Karpas-422 (cell line): ENCODE measurements around the gene SPAG6. TPM values are rescaled to one million over a fixed set of nuclear protein-coding genes. Genes with fewer than 3 reads are reported as not detected.
"Not testable (repeated sequence)": the region's sequence is repeated elsewhere in the genome, so short reads cannot be mapped to it uniquely, and the experiment has no call there.

Source experiments
- DNase-seq: peaks from one replicate; pipeline ENCODE4 v3.0.0-alpha.2; 2015
- H2AFZ ChIP-seq: fragments of 200-600 bp; sonication (generic); 2 replicates; pipeline ENCODE4 v1.6.1; 2014; ENCODE audit warnings: antibody characterized with exemption, low read length, mixed read lengths
- H3K27ac ChIP-seq: fragments of 200-600 bp; sonication (generic); 2 replicates; pipeline ENCODE4 v1.5.1; 2014; ENCODE audit warnings: mild to moderate bottlenecking, low read length, moderate library complexity
- H3K27me3 ChIP-seq: fragments of 200-600 bp; sonication (generic); 2 replicates; pipeline ENCODE4 v1.6.1; 2014; ENCODE audit warnings: low read length, mixed read lengths
- H3K36me3 ChIP-seq: fragments of 200-600 bp; sonication (generic); 2 replicates; pipeline ENCODE4 v1.6.1; 2014; ENCODE audit warnings: low read length, mixed read lengths; ENCODE audit not compliant: insufficient read depth
- H3K4me1 ChIP-seq: fragments of 200-600 bp; sonication (generic); 2 replicates; pipeline ENCODE4 v1.6.1; 2014; ENCODE audit warnings: mild to moderate bottlenecking, low read length, mixed read lengths
- H3K4me2 ChIP-seq: fragments of 200-600 bp; sonication (generic); 2 replicates; pipeline ENCODE4 v1.6.1; 2014; ENCODE audit warnings: low read length, low read depth, mild to moderate bottlenecking; ENCODE audit not compliant: poor library complexity, severe bottlenecking
- H3K4me3 ChIP-seq: fragments of 200-600 bp; sonication (generic); 2 replicates; pipeline ENCODE4 v1.5.1; 2014; ENCODE audit warnings: mild to moderate bottlenecking, antibody characterized with exemption, low read length, mixed read lengths
- H3K79me2 ChIP-seq: fragments of 200-600 bp; sonication (generic); 2 replicates; pipeline ENCODE4 v1.6.1; 2014; ENCODE audit warnings: mild to moderate bottlenecking, low read length, mixed read lengths
- H3K9ac ChIP-seq: fragments of 200-600 bp; sonication (generic); 2 replicates; pipeline ENCODE4 v1.6.0; 2014; ENCODE audit warnings: low read length
- H3K9me2 ChIP-seq: fragments of 200-600 bp; sonication (generic), shearing (Covaris generic); replicated peaks from 2 replicates; pipeline ENCODE4 v1.6.0; 2014; ENCODE audit warnings: mild to moderate bottlenecking, low read length, moderate library complexity; ENCODE audit not compliant: insufficient read depth
- H3K9me3 ChIP-seq: fragments of 300-700, 200-600 bp; sonication (generic); 2 replicates; pipeline ENCODE4 v1.6.1; 2014; ENCODE audit warnings: low read length, mixed read lengths
- H4K20me1 ChIP-seq: fragments of 200-600 bp; sonication (generic); 2 replicates; pipeline ENCODE4 v1.6.1; 2014; ENCODE audit warnings: mild to moderate bottlenecking, antibody characterized with exemption, low read length, low read depth; ENCODE audit not compliant: insufficient read depth
- total RNA-seq: library from RNA; depleted of rRNA; stranded (reverse); fragments of >200 nt; shearing (Covaris generic); gene quantifications from 2 replicates; pipeline ENCODE4 v1.2.3, GENCODE V29; 2014; ENCODE audit warnings: low replicate concordance

Gene SPAG6
- total RNA-seq, 1 experiment from 2014 or later = not detected

- peaks cover 11% of the 10 kb centered on the region for H3K4me1 ChIP-seq
- H2AFZ ChIP-seq = no peak overlapping the region
- H3K36me3 ChIP-seq = no peaks in the 10 kb centered on the region
- H3K9ac ChIP-seq = no peak overlapping the region
- no peaks in the 10 kb centered on the region for H3K9me2 ChIP-seq
- no peaks in the 10 kb centered on the region for H3K27me3 ChIP-seq
- H3K27ac ChIP-seq = no peak overlapping the region
- H3K79me2 ChIP-seq = no peaks in the 10 kb centered on the region
- no peak overlapping the region for H3K4me2 ChIP-seq
- no peaks in the 10 kb centered on the region for H4K20me1 ChIP-seq
- DNase-seq = no peak
- no peaks in the 10 kb centered on the region for H3K9me3 ChIP-seq
- no peak overlapping the region for H3K4me3 ChIP-seq
Observed at GRCh38 chr10:22379059-22379458, 33.8 kb downstream of the SPAG6 start.

DNA sequence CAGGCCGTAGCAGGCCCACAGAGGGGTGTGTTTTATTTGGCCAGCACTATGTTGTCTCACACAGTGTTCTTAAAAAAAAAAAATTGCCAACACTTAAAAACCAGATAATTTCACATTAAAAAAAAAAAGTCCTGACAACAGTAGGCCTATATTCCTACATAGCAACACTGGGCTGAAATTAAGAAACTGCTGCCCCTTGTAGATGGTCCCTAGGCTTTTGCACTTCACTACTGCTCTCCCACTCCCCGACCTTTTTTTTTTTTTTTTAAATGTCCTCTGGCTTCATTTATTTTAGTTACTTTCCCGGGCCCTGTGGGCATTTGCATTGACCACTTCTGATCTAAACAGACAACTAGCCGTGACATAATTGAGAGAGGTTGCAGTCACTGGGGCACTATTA, 36.0 kb downstream of the SPAG6 start:
- DNase-seq = no peak

GRCh38 chr10:22386503-22386902, 41.2 kb downstream of the SPAG6 start:
- H3K27me3 ChIP-seq = no peaks in the 10 kb centered on the region

More for the DNA sequence above, 36.0 kb downstream of the SPAG6 start:
- Histone ChIP-seq H3K27me3 (no peaks in the 10 kb centered on the region), H3K4me3 (no peak overlapping the region), H4K20me1 (no peaks in the 10 kb centered on the region), H3K9ac (no peak overlapping the region), H2AFZ (no peak overlapping the region), H3K27ac (no peak overlapping the region), H3K36me3 (no peaks in the 10 kb centered on the region), H3K4me1 (peaks cover 11% of the 10 kb centered on the region), H3K4me2 (no peak overlapping the region), H3K79me2 (no peaks in the 10 kb centered on the region), H3K9me2 (no peaks in the 10 kb centered on the region), H3K9me3 (no peaks in the 10 kb centered on the region)

DNA sequence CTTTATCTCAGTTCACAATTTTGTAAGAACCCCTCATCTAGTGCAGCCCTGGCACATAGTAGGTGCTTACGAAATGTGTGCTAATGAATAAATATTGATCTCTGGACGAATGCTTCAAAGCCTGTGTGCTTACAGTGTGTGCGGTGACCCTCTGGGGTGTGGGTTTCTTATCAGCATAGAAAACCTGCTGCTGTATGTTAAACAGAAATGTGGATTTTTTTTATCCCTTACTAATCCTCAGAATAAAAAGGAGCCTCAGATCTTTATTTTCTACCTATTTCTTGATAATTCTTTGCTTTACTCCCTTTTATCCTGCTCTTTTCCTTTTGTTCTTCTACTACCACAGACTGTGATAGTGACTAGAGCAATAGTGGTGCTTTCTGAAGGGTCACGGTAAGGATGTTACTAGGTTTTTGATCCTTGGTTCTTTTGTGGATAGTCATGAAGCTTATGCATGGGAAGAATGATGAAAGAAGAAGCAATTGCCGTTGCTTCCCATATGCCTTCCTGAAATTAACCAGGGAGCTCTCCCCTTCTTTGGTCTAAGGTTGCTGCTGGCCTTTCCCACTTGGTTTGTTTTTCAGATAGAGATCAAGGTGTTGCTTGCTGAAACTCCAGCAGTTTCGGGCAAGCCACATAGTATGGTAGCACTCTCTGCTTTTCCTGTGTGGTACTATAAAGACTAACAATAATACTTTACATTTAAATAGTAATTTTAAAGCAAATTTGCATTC, 44.7 kb downstream of the SPAG6 start:
- Histone ChIP-seq H3K9me3 (no peaks in the 10 kb centered on the region), H3K27me3 (no peaks in the 10 kb centered on the region), H3K9ac (no peak overlapping the region), H3K4me2 (no peak overlapping the region), H4K20me1 (no peaks in the 10 kb centered on the region), H3K36me3 (no peaks in the 10 kb centered on the region), H3K79me2 (no peaks in the 10 kb centered on the region), H3K27ac (no peak overlapping the region), H3K4me3 (no peak overlapping the region), H2AFZ (no peak overlapping the region), H3K9me2 (no peaks in the 10 kb centered on the region), H3K4me1 (no peaks in the 10 kb centered on the region)
- no peak for DNase-seq

More at GRCh38 chr10:22386503-22386902, 41.2 kb downstream of the SPAG6 start:
- no peaks in the 10 kb centered on the region for H3K79me2 ChIP-seq
- H4K20me1 ChIP-seq = no peaks in the 10 kb centered on the region
- no peaks in the 10 kb centered on the region for H3K4me1 ChIP-seq
- no peak overlapping the region for H3K4me2 ChIP-seq
- H3K36me3 ChIP-seq = no peaks in the 10 kb centered on the region
- no peak overlapping the region for H3K9ac ChIP-seq
- no peak for DNase-seq
- H3K4me3 ChIP-seq = no peak overlapping the region
- no peaks in the 10 kb centered on the region for H3K9me3 ChIP-seq
- no peak overlapping the region for H2AFZ ChIP-seq
- H3K27ac ChIP-seq = no peak overlapping the region
- H3K9me2 ChIP-seq = no peaks in the 10 kb centered on the region

GRCh38 chr10:22391600-22391999, 46.3 kb downstream of the SPAG6 start:
- H4K20me1 ChIP-seq = no peaks in the 10 kb centered on the region
- H3K27me3 ChIP-seq = no peaks in the 10 kb centered on the region
- no peak overlapping the region for H3K4me2 ChIP-seq
- no peaks in the 10 kb centered on the region for H3K36me3 ChIP-seq
- H3K9me2 ChIP-seq = no peaks in the 10 kb centered on the region
- H3K9me3 ChIP-seq = no peaks in the 10 kb centered on the region
- no peak overlapping the region for H3K27ac ChIP-seq
- no peak overlapping the region for H2AFZ ChIP-seq
- H3K4me1 ChIP-seq = no peaks in the 10 kb centered on the region
- DNase-seq = no peak
- no peak overlapping the region for H3K4me3 ChIP-seq
- H3K79me2 ChIP-seq = no peaks in the 10 kb centered on the region
- no peak overlapping the region for H3K9ac ChIP-seq

GRCh38 chr10:22396195-22396594, 50.9 kb downstream of the SPAG6 start:
- not testable (repeated sequence) for H4K20me1 ChIP-seq, H3K4me2 ChIP-seq, H3K79me2 ChIP-seq, H2AFZ ChIP-seq, H3K4me1 ChIP-seq, H3K9me3 ChIP-seq, H3K9ac ChIP-seq, DNase-seq, H3K36me3 ChIP-seq, H3K27me3 ChIP-seq, H3K9me2 ChIP-seq, H3K4me3 ChIP-seq, H3K27ac ChIP-seq

GRCh38 chr10:22406916-22407315, 61.6 kb downstream of the SPAG6 start:
- not testable (repeated sequence) for H3K9me2 ChIP-seq, H2AFZ ChIP-seq, H3K9me3 ChIP-seq, H3K4me1 ChIP-seq, H3K27me3 ChIP-seq, H3K36me3 ChIP-seq, DNase-seq, H3K79me2 ChIP-seq, H4K20me1 ChIP-seq, H3K27ac ChIP-seq, H3K4me3 ChIP-seq, H3K9ac ChIP-seq, H3K4me2 ChIP-seq

DNA sequence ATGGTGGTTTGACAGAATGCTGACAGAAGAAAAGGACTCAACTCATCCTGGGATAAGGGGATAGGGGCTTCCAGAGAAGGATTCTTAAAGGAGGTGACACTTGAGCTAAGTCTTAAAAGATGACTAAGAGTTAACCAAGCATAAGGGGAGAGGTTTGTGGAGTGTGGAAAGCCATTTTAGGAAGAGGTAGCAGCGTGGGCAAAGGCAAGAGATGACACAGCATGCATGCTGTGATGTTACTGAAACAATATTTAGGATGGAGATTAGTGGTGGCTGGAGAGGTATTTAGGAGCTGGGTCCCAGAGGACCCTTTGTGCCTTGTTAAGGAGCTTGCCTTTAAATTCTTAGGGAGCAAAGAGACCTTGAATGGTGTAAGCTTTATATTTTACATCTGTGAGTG, 65.1 kb downstream of the SPAG6 start:
- no peak overlapping the region for H2AFZ ChIP-seq
- H3K27me3 ChIP-seq = no peaks in the 10 kb centered on the region
- H3K4me2 ChIP-seq = no peak overlapping the region

More for the DNA sequence above, 65.1 kb downstream of the SPAG6 start:
- DNase-seq = no peak
- H3K9me3 ChIP-seq = no peaks in the 10 kb centered on the region
- no peak overlapping the region for H3K4me3 ChIP-seq
- no peak overlapping the region for H3K27ac ChIP-seq
- H3K9me2 ChIP-seq = no peaks in the 10 kb centered on the region
- no peaks in the 10 kb centered on the region for H4K20me1 ChIP-seq
- no peaks in the 10 kb centered on the region for H3K36me3 ChIP-seq
- no peaks in the 10 kb centered on the region for H3K4me1 ChIP-seq
- no peaks in the 10 kb centered on the region for H3K79me2 ChIP-seq
- no peak overlapping the region for H3K9ac ChIP-seq
